Measurements from ENCODE around the gene WLS.

GRCh38 chr1:68217060-68217554 lies 15.2 kb downstream of the WLS start:
- TF ChIP-seq YY1 (IDR thresholded peaks at IDR 0.05; ENCODE audit: insufficient read depth, insufficient read length) (no peak), ZNF274 (IDR thresholded peaks at IDR 0.05; ENCODE audit: low read depth, low read length) (no peak), SUZ12 (IDR thresholded peaks at IDR 0.05; ENCODE audit: extremely low read depth, insufficient read depth, insufficient read length) (no peak)
